GM19023 (cell line): ENCODE results near the gene CERS1.

Source experiments
- ATAC-seq: cut with Tn5 transposase; IDR thresholded peaks from one replicate; pipeline ENCODE4 v1.9.1; 2021; ENCODE audit warnings: mild to moderate bottlenecking, moderate library complexity; ENCODE audit not compliant: unreplicated experiment

The CERS1 gene

GRCh38 chr19:18843960-18844359, 52.0 kb downstream of the CERS1 start:
- no peak for ATAC-seq

GRCh38 chr19:18842166-18842565, 53.8 kb downstream of the CERS1 start:
- no peak for ATAC-seq

GRCh38 chr19:18841400-18841799, 54.6 kb downstream of the CERS1 start:
- no peak for ATAC-seq

- ATAC-seq = no peak
Observed at GRCh38 chr19:18840288-18841267, 55.4 kb downstream of the CERS1 start.

GRCh38 chr19:18839465-18840287, 56.3 kb downstream of the CERS1 start:
- ATAC-seq = no peak

- ATAC-seq = no peak
Observed at GRCh38 chr19:18834644-18834984, 61.3 kb downstream of the CERS1 start.

GRCh38 chr19:18833849-18834643, 61.9 kb downstream of the CERS1 start:
- ATAC-seq = no peak

- ATAC-seq = no peak
Observed at GRCh38 chr19:18833141-18833476, 62.8 kb downstream of the CERS1 start.

- ATAC-seq = peak; percentile 39
Observed at GRCh38 chr19:18832306-18833140, 63.4 kb downstream of the CERS1 start.

- peak; percentile 70 for ATAC-seq
Observed at GRCh38 chr19:18831524-18832305, 64.2 kb downstream of the CERS1 start, which contains the start of gene UPF1. Gene UPF1, plus strand, starts transcription at chr19:18831959. Its CDS starts 251 bp downstream, at chr19:18832210.

GRCh38 chr19:18830488-18830887, 65.5 kb downstream of the CERS1 start:
- no peak for ATAC-seq

GRCh38 chr19:18828786-18829185, 67.2 kb downstream of the CERS1 start:
- no peak for ATAC-seq
